HCT116 (cell line): Measurements from ENCODE around the gene GPC5. TPM values are rescaled to one million over a fixed set of nuclear protein-coding genes. Genes with fewer than 3 reads are reported as not detected.

Source experiments
- ATAC-seq: fragments of 200-7000 bp; cut with Tn5 transposase; 2 replicates; pipeline ENCODE4 v1.9.1; 2020; ENCODE audit warnings: mild to moderate bottlenecking, moderate library complexity
- BruUV-seq: library from RNA; stranded (reverse); fragments of 400-500 nt; replicated peaks from 2 replicates; lab custom pipeline; 2021; lab: Mats Ljungman, UMichigan
- CTCF ChIA-PET: fragments of 300-600 bp; sonication (Branson Sonifier 250); formaldehyde crosslinking; loops from one replicate; lab custom pipeline; 2021; ENCODE audit warnings: antibody characterized with exemption; lab: Charles Lee
- POLR2A ChIA-PET: fragments of 300-600, 350-600 bp; sonication (Branson Sonifier 250); formaldehyde crosslinking; loops from one replicate; lab custom pipeline; 2021; ENCODE audit warnings: antibody characterized with exemption; lab: Charles Lee
- RAD21 ChIA-PET, 2 experiments: fragments of 300-600 bp; sonication (Branson Sonifier 250); formaldehyde crosslinking; loops; one replicate each; lab custom pipeline; 2023; ENCODE audit warnings: low total read pairs in 2 of 2; ENCODE audit not compliant: uncharacterized antibody in 2 of 2, unreplicated experiment in 2 of 2, low non-redundant PET in 1 of 2; lab: Charles Lee
- DNase-seq: peaks from one replicate; pipeline ENCODE4 v3.0.0-alpha.2; 2010; ENCODE audit warnings: low read depth, low spot score
- H2AFZ ChIP-seq: fragments of 200-600 bp; shearing (Covaris generic), sonication (generic); 2 replicates; pipeline ENCODE4 v1.6.1; 2017; ENCODE audit warnings: low read depth, mixed run types, mixed read lengths, antibody characterized with exemption, low read length; ENCODE audit not compliant: poor library complexity, severe bottlenecking
- H3K27ac ChIP-seq: 2 replicates; pipeline ENCODE4 v1.5.1; 2012; ENCODE audit warnings: low read depth, low read length
- H3K27me3 ChIP-seq: fragments of 200-600 bp; sonication (generic); 2 replicates; pipeline ENCODE4 v1.6.1; 2016; ENCODE audit warnings: mixed run types, low read length, mixed read lengths; ENCODE audit not compliant: insufficient read depth
- H3K36me3 ChIP-seq, 2 experiments: fragments of 200-500 bp in 1 of 2; fragments of 200-600 bp in 1 of 2; sonication (Bioruptor generic) in 1 of 2; sonication (generic) in 1 of 2; 2 replicates each; pipeline versions ENCODE4 v1.5.1 to v1.6.1; 2014 to 2016; ENCODE audit warnings: low read length in 2 of 2, inconsistent platforms in 1 of 2, mixed read lengths in 1 of 2, mixed run types in 1 of 2; ENCODE audit not compliant: insufficient read depth in 2 of 2, control insufficient read depth in 1 of 2
- H3K4me1 ChIP-seq, 2 experiments: fragments of 200-600 bp in 1 of 2; sonication (generic) in 1 of 2; 2 replicates each; pipeline versions ENCODE4 v1.5.1 to v1.6.1; 2012 to 2017; ENCODE audit warnings: low read length in 2 of 2, inconsistent platforms in 1 of 2, mild to moderate bottlenecking in 1 of 2, mixed read lengths in 1 of 2, mixed run types in 1 of 2, moderate library complexity in 1 of 2; ENCODE audit not compliant: insufficient read depth in 2 of 2, control insufficient read depth in 1 of 2
- H3K4me2 ChIP-seq: fragments of 200-600 bp; sonication (generic); 2 replicates; pipeline ENCODE4 v1.6.1; 2017; ENCODE audit warnings: mixed run types, low read length, mixed read lengths
- H3K4me3 ChIP-seq, 2 experiments: fragments of 200-600 bp in 1 of 2; sonication (generic) in 1 of 2; replicated peaks in 1 of 2; 2 replicates each; pipeline ENCODE4 v1.5.1; 2011 to 2016; ENCODE audit warnings: low read length in 2 of 2, control low read depth in 1 of 2, low read depth in 1 of 2, mild to moderate bottlenecking in 1 of 2, mixed read lengths in 1 of 2, mixed run types in 1 of 2
- H3K79me2 ChIP-seq: fragments of 200-600 bp; sonication (generic); 2 replicates; pipeline ENCODE4 v1.6.1; 2017; ENCODE audit warnings: mild to moderate bottlenecking, mixed run types, low read length, moderate library complexity, mixed read lengths; ENCODE audit not compliant: insufficient read depth
- H3K9ac ChIP-seq: fragments of 200-600 bp; sonication (generic); 2 replicates; pipeline ENCODE4 v1.6.1; 2016; ENCODE audit warnings: low read length, mixed read lengths
- H3K9me2 ChIP-seq: fragments of 200-600 bp; sonication (generic), shearing (Covaris generic); 2 replicates; pipeline ENCODE4 v1.6.1; 2017; ENCODE audit warnings: mixed run types, mild to moderate bottlenecking, moderate library complexity; ENCODE audit not compliant: insufficient read depth
- H3K9me3 ChIP-seq, 2 experiments: fragments of 200-500 bp in 1 of 2; fragments of 200-600 bp in 1 of 2; sonication (Bioruptor generic) in 1 of 2; sonication (generic) in 1 of 2; 2 replicates each; pipeline ENCODE4 v1.6.1; 2014 to 2017; ENCODE audit warnings: low read length in 2 of 2, mixed read lengths in 2 of 2, inconsistent platforms in 1 of 2, low read depth in 1 of 2, mild to moderate bottlenecking in 1 of 2, mixed run types in 1 of 2, moderate library complexity in 1 of 2; ENCODE audit not compliant: control insufficient read depth in 1 of 2, insufficient read depth in 1 of 2
- H4K20me1 ChIP-seq: fragments of 200-600 bp; sonication (generic), shearing (Covaris generic); 2 replicates; pipeline ENCODE4 v1.6.1; 2017; ENCODE audit warnings: mixed run types, mild to moderate bottlenecking, moderate library complexity; ENCODE audit not compliant: insufficient read depth
- CEBPB ChIP-seq: IDR thresholded peaks from 2 replicates; pipeline ENCODE4 v1.6.1; 2012; ENCODE audit warnings: low read depth
- EZH2 ChIP-seq: fragments of 200-600 bp; sonication (generic); IDR thresholded peaks from 2 replicates; pipeline ENCODE4 v1.6.1; 2017; ENCODE audit warnings: antibody characterized with exemption, mixed run types
- EZH2phosphoT487 ChIP-seq: fragments of 200-600 bp; IDR thresholded peaks from 2 replicates; pipeline ENCODE4 v1.6.1; 2018; ENCODE audit warnings: antibody characterized with exemption, borderline replicate concordance
- FOSL1 ChIP-seq: IDR thresholded peaks from 2 replicates; pipeline ENCODE4 v1.6.1; 2012; ENCODE audit warnings: low read depth
- JUND ChIP-seq: IDR thresholded peaks from 2 replicates; pipeline ENCODE4 v1.6.1; 2012
- POLR2A ChIP-seq: IDR thresholded peaks from 2 replicates; pipeline ENCODE4 v1.7.0; 2011; ENCODE audit warnings: borderline replicate concordance; ENCODE audit not compliant: insufficient read depth, insufficient read length; ENCODE audit errors: extremely low read depth
- POLR2AphosphoS5 ChIP-seq: IDR thresholded peaks from 2 replicates; pipeline ENCODE4 v1.6.1; 2011; ENCODE audit warnings: mild to moderate bottlenecking, low read depth, low read length, moderate library complexity
- SP1 ChIP-seq: IDR thresholded peaks from 2 replicates; pipeline ENCODE4 v1.6.1; 2012; ENCODE audit warnings: low read depth
- TCF7L2 ChIP-seq: IDR thresholded peaks from 2 replicates; pipeline ENCODE4 v1.7.0; 2011; ENCODE audit warnings: borderline replicate concordance, inconsistent platforms; ENCODE audit not compliant: insufficient read depth, insufficient read length; ENCODE audit errors: extremely low read depth
- YY1 ChIP-seq: IDR thresholded peaks from 2 replicates; pipeline ENCODE4 v1.6.1; 2011; ENCODE audit warnings: low read length, low read depth, moderate library complexity, mild to moderate bottlenecking; ENCODE audit not compliant: insufficient replicate concordance; ENCODE audit errors: extremely low read depth
- ZFX ChIP-seq: fragments of 450-650 bp; IDR thresholded peaks from 2 replicates; pipeline ENCODE4 v1.6.1; 2017
- ZNF274 ChIP-seq: fragments of 200-500 bp; sonication (Bioruptor generic); IDR thresholded peaks from 2 replicates; pipeline ENCODE4 v1.6.1; 2014; ENCODE audit warnings: mild to moderate bottlenecking, low read depth, low read length, inconsistent platforms
- intact Hi-C: fragments of 100-400 bp; cut with micrococcal nuclease; formaldehyde crosslinking; loops from 2 replicates; pipeline ENCODE4 v1.10.0; 2022
- total RNA-seq: library from RNA; stranded (reverse); gene quantifications from one replicate; pipeline ENCODE4 v1.2.1, GENCODE V29; 2021; ENCODE audit not compliant: unreplicated experiment
- TF ChIP-seq, protein P1 (sequence below): IDR thresholded peaks from 2 replicates; pipeline ENCODE4 v1.6.1; 2011; ENCODE audit warnings: mild to moderate bottlenecking, low read length, moderate library complexity; ENCODE audit not compliant: insufficient replicate concordance; ENCODE audit errors: extremely low read depth
- TF ChIP-seq, protein P2 (sequence below): IDR thresholded peaks from 2 replicates; pipeline ENCODE4 v1.6.1; 2012
- TF ChIP-seq, protein P3 (sequence below): IDR thresholded peaks from 2 replicates; pipeline ENCODE4 v1.6.1; 2012
- TF ChIP-seq, protein P4 (sequence below): IDR thresholded peaks from 2 replicates; pipeline ENCODE4 v1.6.1; 2012; ENCODE audit warnings: low read depth

The GPC5 gene
- total RNA-seq, 1 experiment from 2014 or later: not detected

DNA sequence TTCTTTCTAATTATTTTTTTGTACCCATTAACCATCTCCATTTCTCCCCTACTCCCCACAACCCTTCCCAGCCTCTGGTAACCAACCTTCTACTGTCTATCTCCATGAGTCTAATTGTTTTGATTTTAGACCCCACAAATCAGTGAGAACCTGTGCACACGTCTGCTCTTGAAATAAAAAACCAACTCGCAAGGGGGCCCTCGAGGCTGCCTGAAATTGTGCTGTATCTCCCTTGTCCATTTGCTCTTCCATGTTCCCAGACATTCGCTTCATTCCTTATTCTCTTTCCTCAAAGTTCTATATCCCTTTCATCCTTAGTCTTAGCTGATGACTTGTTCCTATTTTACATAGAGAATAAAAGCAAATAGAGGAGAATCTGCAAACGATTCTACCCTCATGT is 95.0 kb downstream of the GPC5 start:
- no peak overlapping the region for H3K4me3 ChIP-seq
- no peak overlapping the region for H2AFZ ChIP-seq
- no peak for ATAC-seq
- no peaks in the 10 kb centered on the region for H3K4me1 ChIP-seq
- 0 out of 4 replicates have a peak, but pooled peaks cover 0 to 3% of the 10 kb centered on the region in 2 experiments for H3K9me3 ChIP-seq
- H3K4me2 ChIP-seq: no peak overlapping the region
- POLR2A ChIA-PET: no interaction called here
- no peaks in the 10 kb centered on the region for H3K79me2 ChIP-seq
- no peaks in the 10 kb centered on the region for H3K27me3 ChIP-seq
- no peak overlapping the region for H3K9ac ChIP-seq
- no peak for DNase-seq
- no peak for TF ChIP-seq ZNF274
- no peak for TF ChIP-seq SP1
- no peak for TF ChIP-seq TCF7L2
- TF ChIP-seq, all 23 proteins: peak for 0
- Histone ChIP-seq H3K9me2 (no peaks in the 10 kb centered on the region), H4K20me1 (no peaks in the 10 kb centered on the region), H3K27ac (no peak overlapping the region), H3K36me3 (no peaks in the 10 kb centered on the region)
- ChIA-PET RAD21 (no interaction called here), CTCF (no interaction called here)
- BruUV-seq: no TSS peak
- intact Hi-C loops: no loop called here

DNA sequence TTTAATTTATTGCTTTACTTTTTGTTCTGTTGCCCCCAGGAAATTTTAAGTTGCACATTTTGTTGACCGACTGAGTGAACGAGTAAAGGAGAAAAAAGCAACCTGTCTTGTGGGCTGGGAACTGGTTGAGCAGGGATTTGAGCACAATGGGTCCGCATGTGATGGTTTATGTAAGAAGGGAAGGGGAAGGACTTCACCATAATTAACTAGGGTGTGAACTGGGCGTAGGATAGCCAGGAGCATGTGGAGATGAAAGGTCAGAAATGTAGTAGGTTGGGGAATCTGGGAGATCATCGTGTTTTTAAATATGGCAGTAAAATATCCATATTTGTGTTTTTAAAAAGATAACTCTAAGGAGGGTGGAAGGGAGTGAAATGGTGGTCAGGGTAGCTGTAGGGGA is 99.9 kb downstream of the GPC5 start:
- Histone ChIP-seq H3K79me2 (no peaks in the 10 kb centered on the region), H3K27me3 (no peaks in the 10 kb centered on the region), H3K36me3 (no peaks in the 10 kb centered on the region), H3K9me2 (no peaks in the 10 kb centered on the region), H3K4me3 (no peak overlapping the region), H3K27ac (no peak overlapping the region), H2AFZ (no peak overlapping the region), H3K4me1 (no peaks in the 10 kb centered on the region), H3K9me3 (0 out of 4 replicates have a peak, but pooled peaks cover 0 to 4% of the 10 kb centered on the region in 2 experiments), H3K4me2 (no peak overlapping the region), H3K9ac (no peak overlapping the region), H4K20me1 (no peaks in the 10 kb centered on the region)
- ChIA-PET RAD21 (no interaction called here), POLR2A (no interaction called here), CTCF (no interaction called here)
- no TSS peak for BruUV-seq
- DNase-seq (no peak), ATAC-seq (no peak)
- intact Hi-C loops: no loop called here
- TF ChIP-seq EZH2 (no peak), FOSL1 (no peak), SP1 (no peak), CEBPB (no peak), POLR2A (no peak), ZFX (no peak), YY1 (no peak), TCF7L2 (no peak), POLR2AphosphoS5 (no peak), JUND (no peak), EZH2phosphoT487 (no peak)
- TF ChIP-seq, protein P1, sequence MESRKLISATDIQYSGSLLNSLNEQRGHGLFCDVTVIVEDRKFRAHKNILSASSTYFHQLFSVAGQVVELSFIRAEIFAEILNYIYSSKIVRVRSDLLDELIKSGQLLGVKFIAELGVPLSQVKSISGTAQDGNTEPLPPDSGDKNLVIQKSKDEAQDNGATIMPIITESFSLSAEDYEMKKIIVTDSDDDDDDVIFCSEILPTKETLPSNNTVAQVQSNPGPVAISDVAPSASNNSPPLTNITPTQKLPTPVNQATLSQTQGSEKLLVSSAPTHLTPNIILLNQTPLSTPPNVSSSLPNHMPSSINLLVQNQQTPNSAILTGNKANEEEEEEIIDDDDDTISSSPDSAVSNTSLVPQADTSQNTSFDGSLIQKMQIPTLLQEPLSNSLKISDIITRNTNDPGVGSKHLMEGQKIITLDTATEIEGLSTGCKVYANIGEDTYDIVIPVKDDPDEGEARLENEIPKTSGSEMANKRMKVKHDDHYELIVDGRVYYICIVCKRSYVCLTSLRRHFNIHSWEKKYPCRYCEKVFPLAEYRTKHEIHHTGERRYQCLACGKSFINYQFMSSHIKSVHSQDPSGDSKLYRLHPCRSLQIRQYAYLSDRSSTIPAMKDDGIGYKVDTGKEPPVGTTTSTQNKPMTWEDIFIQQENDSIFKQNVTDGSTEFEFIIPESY: no peak
- TF ChIP-seq, protein P2, sequence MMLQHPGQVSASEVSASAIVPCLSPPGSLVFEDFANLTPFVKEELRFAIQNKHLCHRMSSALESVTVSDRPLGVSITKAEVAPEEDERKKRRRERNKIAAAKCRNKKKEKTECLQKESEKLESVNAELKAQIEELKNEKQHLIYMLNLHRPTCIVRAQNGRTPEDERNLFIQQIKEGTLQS: no peak
- TF ChIP-seq, protein P3, sequence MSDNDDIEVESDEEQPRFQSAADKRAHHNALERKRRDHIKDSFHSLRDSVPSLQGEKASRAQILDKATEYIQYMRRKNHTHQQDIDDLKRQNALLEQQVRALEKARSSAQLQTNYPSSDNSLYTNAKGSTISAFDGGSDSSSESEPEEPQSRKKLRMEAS: no peak
- TF ChIP-seq, protein P4, sequence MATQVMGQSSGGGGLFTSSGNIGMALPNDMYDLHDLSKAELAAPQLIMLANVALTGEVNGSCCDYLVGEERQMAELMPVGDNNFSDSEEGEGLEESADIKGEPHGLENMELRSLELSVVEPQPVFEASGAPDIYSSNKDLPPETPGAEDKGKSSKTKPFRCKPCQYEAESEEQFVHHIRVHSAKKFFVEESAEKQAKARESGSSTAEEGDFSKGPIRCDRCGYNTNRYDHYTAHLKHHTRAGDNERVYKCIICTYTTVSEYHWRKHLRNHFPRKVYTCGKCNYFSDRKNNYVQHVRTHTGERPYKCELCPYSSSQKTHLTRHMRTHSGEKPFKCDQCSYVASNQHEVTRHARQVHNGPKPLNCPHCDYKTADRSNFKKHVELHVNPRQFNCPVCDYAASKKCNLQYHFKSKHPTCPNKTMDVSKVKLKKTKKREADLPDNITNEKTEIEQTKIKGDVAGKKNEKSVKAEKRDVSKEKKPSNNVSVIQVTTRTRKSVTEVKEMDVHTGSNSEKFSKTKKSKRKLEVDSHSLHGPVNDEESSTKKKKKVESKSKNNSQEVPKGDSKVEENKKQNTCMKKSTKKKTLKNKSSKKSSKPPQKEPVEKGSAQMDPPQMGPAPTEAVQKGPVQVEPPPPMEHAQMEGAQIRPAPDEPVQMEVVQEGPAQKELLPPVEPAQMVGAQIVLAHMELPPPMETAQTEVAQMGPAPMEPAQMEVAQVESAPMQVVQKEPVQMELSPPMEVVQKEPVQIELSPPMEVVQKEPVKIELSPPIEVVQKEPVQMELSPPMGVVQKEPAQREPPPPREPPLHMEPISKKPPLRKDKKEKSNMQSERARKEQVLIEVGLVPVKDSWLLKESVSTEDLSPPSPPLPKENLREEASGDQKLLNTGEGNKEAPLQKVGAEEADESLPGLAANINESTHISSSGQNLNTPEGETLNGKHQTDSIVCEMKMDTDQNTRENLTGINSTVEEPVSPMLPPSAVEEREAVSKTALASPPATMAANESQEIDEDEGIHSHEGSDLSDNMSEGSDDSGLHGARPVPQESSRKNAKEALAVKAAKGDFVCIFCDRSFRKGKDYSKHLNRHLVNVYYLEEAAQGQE: no peak
